DMS153 treated with DMSO at 0.1 percent for 48 hours (cell line): ENCODE results near the gene FMO1.
"Not testable (repeated sequence)": the region's sequence is repeated elsewhere in the genome, so short reads cannot be mapped to it uniquely, and the experiment has no call there.

Experiments
- DNase-seq: peaks from one replicate; lab custom pipeline; 2025; ENCODE audit not compliant: unreplicated experiment; lab: John Stamatoyannopoulos, UW

The FMO1 gene

GRCh38 chr1:171279234-171279633, 30.9 kb downstream of the FMO1 start:
- no peak for DNase-seq

- no peak for DNase-seq
Measured at GRCh38 chr1:171279678-171280077, 31.4 kb downstream of the FMO1 start.

- no peak for DNase-seq
Measured at GRCh38 chr1:171280599-171280998, 32.3 kb downstream of the FMO1 start.

- DNase-seq: no peak
Measured at GRCh38 chr1:171286032-171286705, 37.9 kb downstream of the FMO1 start.

- DNase-seq: no peak
Measured at GRCh38 chr1:171290621-171291020, 42.3 kb downstream of the FMO1 start.

- no peak for DNase-seq
Measured at GRCh38 chr1:171292799-171293198, 44.5 kb downstream of the FMO1 start.

GRCh38 chr1:171295383-171295782, 47.1 kb downstream of the FMO1 start:
- DNase-seq: not testable (repeated sequence)

DNA sequence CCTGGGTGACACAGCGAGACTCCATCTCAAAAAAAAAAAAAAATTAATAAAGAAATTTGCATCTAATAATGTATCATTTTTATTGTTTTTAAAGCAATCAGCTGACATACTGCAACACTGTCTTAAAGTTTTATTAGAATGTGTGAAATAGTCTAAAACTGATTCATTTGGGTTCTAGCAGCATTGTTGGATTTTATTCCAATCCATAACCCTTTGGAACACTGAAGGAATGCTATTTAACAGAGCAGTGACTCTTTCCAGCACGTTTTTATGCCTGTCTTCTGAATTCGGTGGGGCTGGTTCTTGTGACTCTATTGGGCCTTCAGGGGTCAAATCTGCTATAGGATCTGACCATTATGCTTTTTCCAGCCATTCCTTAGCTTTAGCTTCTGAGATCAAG, 47.5 kb downstream of the FMO1 start:
- DNase-seq: no peak

- no peak for DNase-seq
Measured at GRCh38 chr1:171296897-171297296, 48.6 kb downstream of the FMO1 start.

DNA sequence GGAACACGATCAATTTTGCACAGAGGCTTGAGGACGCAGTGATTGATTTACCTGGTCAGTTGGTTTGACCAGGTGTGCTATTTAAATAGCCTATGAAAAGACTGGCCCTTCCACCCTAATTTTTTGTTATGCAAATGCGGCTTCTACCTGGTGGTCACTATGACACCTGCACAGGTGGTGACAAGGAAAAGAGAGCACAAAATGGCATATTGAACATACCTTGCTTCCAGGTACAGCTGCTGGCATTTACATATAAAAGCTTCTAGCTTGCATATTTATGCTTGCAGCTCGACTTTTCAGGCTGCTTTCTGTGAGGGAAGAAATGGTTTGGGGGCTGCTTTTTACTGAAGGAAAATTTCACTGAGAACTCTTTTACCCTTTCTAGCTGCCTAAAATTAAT, 50.4 kb downstream of the FMO1 start:
- DNase-seq: no peak

DNA sequence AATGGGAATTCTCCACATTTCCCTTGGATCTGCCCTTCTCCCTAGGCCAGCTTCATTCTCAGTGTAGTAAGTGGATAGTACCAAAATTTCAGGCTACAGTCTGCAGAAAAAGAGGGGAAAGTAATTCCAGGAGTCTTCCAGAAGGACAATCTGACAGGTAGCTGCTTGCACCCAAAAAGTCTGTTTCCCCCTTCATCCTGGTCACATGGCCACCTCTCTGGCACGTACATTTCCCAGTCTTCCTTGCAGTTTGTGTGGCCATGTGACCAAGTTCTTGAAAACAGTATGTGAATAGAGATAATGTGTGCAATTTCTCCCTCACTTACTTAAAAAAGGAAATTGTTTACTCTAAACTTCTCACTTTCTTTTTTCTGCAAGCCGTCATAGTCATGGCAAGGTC, 51.0 kb downstream of the FMO1 start:
- DNase-seq: no peak

DNA sequence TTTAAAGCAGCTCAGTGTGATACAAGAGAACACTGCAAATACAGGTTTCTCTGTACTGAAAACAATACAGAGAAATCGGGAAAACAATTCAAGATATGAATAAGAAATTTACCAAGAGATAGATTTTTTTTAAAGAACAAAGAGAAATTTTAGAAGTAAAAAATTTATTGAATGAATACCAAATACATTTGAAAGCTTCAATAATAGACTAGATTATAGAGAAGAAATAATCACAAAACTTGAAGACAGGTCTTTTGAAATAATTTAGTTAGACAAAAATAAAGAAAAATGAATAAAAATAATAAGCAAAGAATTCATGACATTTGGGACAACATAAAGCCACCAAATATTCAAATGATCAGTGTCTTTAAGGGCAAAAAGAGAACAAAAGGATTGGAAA, 52.1 kb downstream of the FMO1 start:
- DNase-seq: no peak

GRCh38 chr1:171310661-171311087, 62.4 kb downstream of the FMO1 start:
- no peak for DNase-seq

- no peak for DNase-seq
Measured at GRCh38 chr1:171311771-171312558, 63.7 kb downstream of the FMO1 start.

- DNase-seq: no peak
Measured at GRCh38 chr1:171313319-171313834, 65.1 kb downstream of the FMO1 start.

GRCh38 chr1:171313835-171314320, 65.6 kb downstream of the FMO1 start, which contains the start of gene FMO4:
TSS of gene FMO4 (plus strand) at chr1:171314183. CDS start at chr1:171319826, 5,643 bp downstream.
- peak; percentile 96 for DNase-seq

DNA sequence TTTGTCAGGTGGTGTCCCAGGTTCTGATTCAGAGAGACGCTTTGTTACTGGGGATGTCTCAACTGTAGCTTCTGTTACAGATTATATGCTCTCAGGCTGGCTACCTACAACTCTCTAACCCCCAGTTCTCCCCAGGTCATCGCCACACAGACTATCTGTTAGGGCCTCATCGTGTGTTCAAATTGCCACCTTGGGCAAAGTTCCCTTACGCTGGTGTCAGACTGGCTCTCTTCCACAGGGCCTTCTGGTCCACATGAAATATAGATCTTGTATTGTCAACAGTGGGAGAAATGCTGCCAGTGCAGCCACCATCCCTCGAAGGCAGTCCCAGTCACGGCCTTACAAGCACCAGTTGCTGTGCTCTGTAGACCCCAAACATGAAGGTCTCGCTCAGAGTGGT, 81.0 kb downstream of the FMO1 start:
- DNase-seq: no peak

DNA sequence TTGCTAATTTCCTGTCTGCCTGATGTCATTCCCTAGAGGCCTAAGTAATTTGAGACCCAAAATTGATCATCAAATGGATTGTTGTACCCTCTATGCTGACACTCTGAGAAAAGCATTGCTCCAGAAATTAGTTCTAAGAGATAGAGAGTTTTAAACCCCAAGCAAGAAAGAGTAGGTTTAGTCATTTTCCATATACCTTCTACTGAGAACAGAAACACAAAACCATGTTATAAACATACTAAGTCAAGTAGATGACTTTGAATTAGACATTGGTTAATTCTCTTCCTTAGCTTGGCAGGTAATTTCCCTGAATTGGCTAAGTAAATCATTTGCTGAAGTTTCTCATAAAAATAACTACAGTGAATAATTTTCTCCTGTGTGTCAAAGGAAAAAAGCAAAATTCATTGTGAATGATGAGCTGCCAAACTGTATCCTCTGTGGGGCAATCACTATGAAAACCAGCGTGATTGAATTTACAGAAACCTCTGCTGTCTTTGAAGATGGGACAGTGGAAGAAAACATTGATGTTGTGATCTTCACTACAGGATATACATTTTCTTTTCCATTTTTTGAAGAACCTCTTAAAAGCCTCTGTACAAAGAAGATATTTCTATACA, 85.8 kb downstream of the FMO1 start:
- DNase-seq: no peak
